K562 (cell line): ENCODE results near the gene MLLT3.

ENCODE experiments used
- CLOCK ChIP-seq: fragments of 250-450 bp; sonication (Bioruptor Pico); IDR thresholded peaks from 2 replicates; pipeline ENCODE4 v1.4.0; 2020; ENCODE audit warnings: mild to moderate bottlenecking, moderate library complexity, borderline replicate concordance
- CTCF ChIP-seq, 3 experiments: IDR thresholded peaks in 2 of 3; conservative IDR thresholded peaks in 1 of 3; 2 replicates each; pipeline ENCODE4 v1.5.1; 2011 to 2012; ENCODE audit warnings: low read length in 3 of 3, mild to moderate bottlenecking in 3 of 3, control low read depth in 2 of 3, improper control_type of control experiment in 1 of 3, inconsistent platforms in 1 of 3, low read depth in 1 of 3, mixed read lengths in 1 of 3, moderate library complexity in 1 of 3; ENCODE audit not compliant: insufficient read depth in 2 of 3
- DIDO1 ChIP-seq: fragments of 450-650 bp; IDR thresholded peaks from 2 replicates; pipeline ENCODE4 v1.6.1; 2016; ENCODE audit warnings: low read depth, missing biosample characterization, missing genetic modification characterization
- E2F8 ChIP-seq: fragments of 450-650 bp; IDR thresholded peaks from 2 replicates; pipeline ENCODE4 v1.7.1; 2018; ENCODE audit warnings: mild to moderate bottlenecking, low read depth; ENCODE audit not compliant: partially characterized antibody
- ELF1 ChIP-seq: fragments of 200-800 bp; sonication (Bioruptor generic); IDR thresholded peaks from 2 replicates; pipeline ENCODE4 v1.6.1; 2016; ENCODE audit warnings: missing genetic modification characterization, missing compliant biosample characterization
- KLF10 ChIP-seq: fragments of 250-450 bp; sonication (Bioruptor Pico); IDR thresholded peaks from 2 replicates; pipeline ENCODE4 v1.6.1; 2021; ENCODE audit warnings: matching md5 sums
- LEF1 ChIP-seq: fragments of 450-650 bp; IDR thresholded peaks from 2 replicates; pipeline ENCODE4 v1.6.1; 2016; ENCODE audit warnings: mild to moderate bottlenecking
- PHB2 ChIP-seq: fragments of 450-650 bp; IDR thresholded peaks from 2 replicates; pipeline ENCODE4 v1.6.1; 2017; ENCODE audit warnings: low read depth
- POLR2A ChIP-seq: fragments of 450-650 bp; conservative IDR thresholded peaks from 2 replicates; pipeline ENCODE4 v1.6.1; 2016
- POLR2AphosphoS5 ChIP-seq: IDR thresholded peaks from 2 replicates; pipeline ENCODE4 v1.6.1; 2011; ENCODE audit warnings: mild to moderate bottlenecking, low read depth, low read length, moderate library complexity; ENCODE audit not compliant: control insufficient read depth, insufficient read depth
- RBM15 ChIP-seq: fragments of 200-400 bp; formaldehyde crosslinking; IDR thresholded peaks from 2 replicates; pipeline ENCODE4 v1.6.1; 2018; ENCODE audit warnings: mild to moderate bottlenecking, low read length, moderate library complexity; ENCODE audit not compliant: insufficient read depth

GRCh38 chr9:20593105-20593504 lies 29.2 kb downstream of the MLLT3 start:
- TF ChIP-seq RBM15 (no peak), LEF1 (no peak), E2F8 (no peak), ELF1 (tag) (no peak), CTCF (IDR thresholded peaks at IDR 0.05 in 2 of 3, conservative IDR thresholded peaks at IDR 0.05 in 1 of 3; ENCODE audit: insufficient read depth in 2 of 3, low read depth in 1 of 3, low read length in 3 of 3) (no peak), PHB2 (no peak), CLOCK (no peak), DIDO1 (tag) (no peak), KLF10 (no peak), POLR2A (no peak), POLR2AphosphoS5 (no peak)
